ENCODE results near the gene DNAJC5G. TPM values are rescaled to one million over a fixed set of nuclear protein-coding genes. Genes with fewer than 3 reads are reported as not detected.

The DNAJC5G gene
- not detected for total RNA-seq

GRCh38 chr2:27275211-27276150 lies at the start of gene DNAJC5G:
Gene DNAJC5G, plus strand, starts transcription at chr2:27275433. Its CDS starts 1,296 bp downstream, at chr2:27276729.
- Histone ChIP-seq H3K27me3 (no peaks in the 10 kb centered on the region), H3K36me3 (no peaks in the 10 kb centered on the region), H3K4me1 (no peaks in the 10 kb centered on the region), H3K4me3 (no peak within 1 kb of the TSS), H3K9me3 (no peaks in the 10 kb centered on the region), H3K27ac (no peak within 1 kb of the TSS)
- no peak for DNase-seq (ENCODE audit: low spot score in 2 of 2)
- intact Hi-C loops (cut with DNase I) = loop anchor here (5.0 kb wide), 1 partner anchor 58 kb away; the partner anchor contains the start of gene CAD
- TF ChIP-seq CTCF (IDR thresholded peaks at IDR 0.05) = no peak

- intact Hi-C loops (cut with DNase I) = no loop called here
These were observed 49.7 kb upstream of the DNAJC5G start for GRCh38 chr2:27225526-27225925.

GRCh38 chr2:27227501-27227900 lies 47.7 kb upstream of the DNAJC5G start:
- H3K27ac ChIP-seq = no peak overlapping the region
- intact Hi-C loops (cut with DNase I) = no loop called here
- H3K36me3 ChIP-seq = peaks cover 65 to 92% of the 10 kb centered on the region in 2 donors
- H3K4me1 ChIP-seq = no peaks in the 10 kb centered on the region
- H3K9me3 ChIP-seq = no peaks in the 10 kb centered on the region
- no peak for DNase-seq (ENCODE audit: low spot score in 2 of 2)
- no peak for TF ChIP-seq CTCF (IDR thresholded peaks at IDR 0.05)
- no peaks in the 10 kb centered on the region for H3K27me3 ChIP-seq
- H3K4me3 ChIP-seq = no peak overlapping the region

More at GRCh38 chr2:27225526-27225925, 49.7 kb upstream of the DNAJC5G start:
- DNase-seq (ENCODE audit: low spot score in 2 of 2) = no peak
- Histone ChIP-seq H3K4me1 (no peaks in the 10 kb centered on the region), H3K27ac (no peak overlapping the region), H3K4me3 (no peak overlapping the region), H3K27me3 (no peaks in the 10 kb centered on the region), H3K36me3 (peaks cover 68 to 79% of the 10 kb centered on the region in 2 donors), H3K9me3 (no peaks in the 10 kb centered on the region)
- no peak for TF ChIP-seq CTCF (IDR thresholded peaks at IDR 0.05)

GRCh38 chr2:27231921-27232320 lies 43.3 kb upstream of the DNAJC5G start:
- no peak overlapping the region for H3K27ac ChIP-seq
- H3K4me1 ChIP-seq = no peaks in the 10 kb centered on the region
- no peak for DNase-seq (ENCODE audit: low spot score in 2 of 2)
- H3K36me3 ChIP-seq = peaks cover 69 to 92% of the 10 kb centered on the region in 2 donors
- no peak for TF ChIP-seq CTCF (IDR thresholded peaks at IDR 0.05)
- no peaks in the 10 kb centered on the region for H3K27me3 ChIP-seq
- intact Hi-C loops (cut with DNase I) = no loop called here
- H3K4me3 ChIP-seq = no peak overlapping the region
- no peaks in the 10 kb centered on the region for H3K9me3 ChIP-seq

- Histone ChIP-seq H3K27me3 (no peaks in the 10 kb centered on the region), H3K4me1 (no peaks in the 10 kb centered on the region), H3K27ac (no peak overlapping the region), H3K4me3 (no peak overlapping the region), H3K9me3 (no peaks in the 10 kb centered on the region), H3K36me3 (peaks cover 78 to 92% of the 10 kb centered on the region in 2 donors)
- intact Hi-C loops (cut with DNase I) = no loop called here
- DNase-seq (ENCODE audit: low spot score in 2 of 2) = no peak
- TF ChIP-seq CTCF (IDR thresholded peaks at IDR 0.05) = no peak
These were observed 41.9 kb upstream of the DNAJC5G start for GRCh38 chr2:27233341-27233740.
